ENCODE data around the gene HSDL1.

DNA sequence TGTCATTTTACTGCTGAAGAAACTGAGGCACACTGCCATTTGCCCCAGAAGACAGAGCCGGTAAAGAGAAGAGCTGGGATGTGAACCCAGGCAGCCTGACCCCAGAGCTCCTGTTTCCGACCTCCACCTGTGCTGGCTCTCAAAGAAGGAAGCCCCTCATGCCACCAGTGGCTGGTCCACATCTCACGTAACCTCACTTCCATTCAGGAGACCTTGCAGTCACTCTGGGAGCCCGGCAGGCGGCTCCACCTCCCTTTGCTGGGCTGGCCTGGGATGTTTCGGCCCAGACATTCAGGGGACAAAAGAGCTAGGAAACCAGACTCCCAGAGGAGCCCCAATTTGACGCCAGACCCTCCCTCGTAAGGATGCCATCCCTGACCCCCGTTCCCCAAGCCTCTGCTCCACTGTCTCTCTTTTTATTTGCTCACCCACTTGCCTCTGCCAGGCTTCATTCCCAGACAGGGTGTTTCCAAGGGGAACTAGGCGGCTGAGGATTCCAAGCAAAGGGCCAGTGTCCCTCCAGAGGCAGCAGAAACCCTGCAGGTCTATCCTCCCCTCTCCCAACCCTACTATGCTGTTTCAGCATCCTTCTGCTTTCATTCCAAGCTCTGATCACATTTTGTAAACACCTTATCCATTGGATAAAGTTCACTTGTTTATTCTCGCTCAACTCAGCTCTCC lies 39.1 kb upstream of the HSDL1 start:
- TF ChIP-seq, protein P1, sequence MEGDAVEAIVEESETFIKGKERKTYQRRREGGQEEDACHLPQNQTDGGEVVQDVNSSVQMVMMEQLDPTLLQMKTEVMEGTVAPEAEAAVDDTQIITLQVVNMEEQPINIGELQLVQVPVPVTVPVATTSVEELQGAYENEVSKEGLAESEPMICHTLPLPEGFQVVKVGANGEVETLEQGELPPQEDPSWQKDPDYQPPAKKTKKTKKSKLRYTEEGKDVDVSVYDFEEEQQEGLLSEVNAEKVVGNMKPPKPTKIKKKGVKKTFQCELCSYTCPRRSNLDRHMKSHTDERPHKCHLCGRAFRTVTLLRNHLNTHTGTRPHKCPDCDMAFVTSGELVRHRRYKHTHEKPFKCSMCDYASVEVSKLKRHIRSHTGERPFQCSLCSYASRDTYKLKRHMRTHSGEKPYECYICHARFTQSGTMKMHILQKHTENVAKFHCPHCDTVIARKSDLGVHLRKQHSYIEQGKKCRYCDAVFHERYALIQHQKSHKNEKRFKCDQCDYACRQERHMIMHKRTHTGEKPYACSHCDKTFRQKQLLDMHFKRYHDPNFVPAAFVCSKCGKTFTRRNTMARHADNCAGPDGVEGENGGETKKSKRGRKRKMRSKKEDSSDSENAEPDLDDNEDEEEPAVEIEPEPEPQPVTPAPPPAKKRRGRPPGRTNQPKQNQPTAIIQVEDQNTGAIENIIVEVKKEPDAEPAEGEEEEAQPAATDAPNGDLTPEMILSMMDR (IDR thresholded peaks at IDR 0.05 in 4 of 5, conservative IDR thresholded peaks at IDR 0.05 in 1 of 5): peak in 2 of 5 experiments; percentile 33 to 35
- TF ChIP-seq POLR2A (IDR thresholded peaks at IDR 0.05): no peak
